Measurements from ENCODE around the gene RIPK1.
"Not testable (repeated sequence)": the region's sequence is repeated elsewhere in the genome, so short reads cannot be mapped to it uniquely, and the experiment has no call there.

The RIPK1 gene

GRCh38 chr6:3053231-3053508 is 15.1 kb upstream of the RIPK1 start:
- Histone ChIP-seq H3K9ac (ENCODE audit: low read length) (peak overlapping the region; percentile 56), H3K27me3 (ENCODE audit: control insufficient read depth, insufficient read depth, low read length) (no peaks in the 10 kb centered on the region), H3K4me1 (ENCODE audit: control insufficient read depth, insufficient read depth, low read length) (peaks cover 6% of the 10 kb centered on the region), H3K36me3 (ENCODE audit: control insufficient read depth, insufficient read depth, low read length) (no peaks in the 10 kb centered on the region), H3K9me3 (ENCODE audit: control insufficient read depth, low read length) (no peaks in the 10 kb centered on the region), H3K4me3 (ENCODE audit: low read length) (peak overlapping the region; percentile 44)

- not testable (repeated sequence) for H3K9ac ChIP-seq (ENCODE audit: low read length); H3K9me3 ChIP-seq (ENCODE audit: control insufficient read depth, low read length); H3K4me1 ChIP-seq (ENCODE audit: control insufficient read depth, insufficient read depth, low read length); H3K27me3 ChIP-seq (ENCODE audit: control insufficient read depth, insufficient read depth, low read length); H3K4me3 ChIP-seq (ENCODE audit: low read length); H3K36me3 ChIP-seq (ENCODE audit: control insufficient read depth, insufficient read depth, low read length)
Observed at GRCh38 chr6:3054229-3055157, 13.8 kb upstream of the RIPK1 start.

GRCh38 chr6:3055158-3055499 is 13.2 kb upstream of the RIPK1 start:
- H3K9me3 ChIP-seq (ENCODE audit: control insufficient read depth, low read length); H3K4me1 ChIP-seq (ENCODE audit: control insufficient read depth, insufficient read depth, low read length); H3K9ac ChIP-seq (ENCODE audit: low read length); H3K4me3 ChIP-seq (ENCODE audit: low read length); H3K36me3 ChIP-seq (ENCODE audit: control insufficient read depth, insufficient read depth, low read length); H3K27me3 ChIP-seq (ENCODE audit: control insufficient read depth, insufficient read depth, low read length): not testable (repeated sequence)

GRCh38 chr6:3057063-3057770 is 11.1 kb upstream of the RIPK1 start:
- Histone ChIP-seq H3K36me3 (ENCODE audit: control insufficient read depth, insufficient read depth, low read length) (no peaks in the 10 kb centered on the region), H3K9me3 (ENCODE audit: control insufficient read depth, low read length) (no peaks in the 10 kb centered on the region), H3K27me3 (ENCODE audit: control insufficient read depth, insufficient read depth, low read length) (no peaks in the 10 kb centered on the region), H3K4me1 (ENCODE audit: control insufficient read depth, insufficient read depth, low read length) (peaks cover 6% of the 10 kb centered on the region), H3K4me3 (ENCODE audit: low read length) (no peak overlapping the region), H3K9ac (ENCODE audit: low read length) (no peak overlapping the region)

GRCh38 chr6:3058957-3059356 is 9.3 kb upstream of the RIPK1 start:
- H3K36me3 ChIP-seq (ENCODE audit: control insufficient read depth, insufficient read depth, low read length): no peaks in the 10 kb centered on the region
- no peaks in the 10 kb centered on the region for H3K27me3 ChIP-seq (ENCODE audit: control insufficient read depth, insufficient read depth, low read length)
- H3K9me3 ChIP-seq (ENCODE audit: control insufficient read depth, low read length): no peaks in the 10 kb centered on the region
- no peak overlapping the region for H3K9ac ChIP-seq (ENCODE audit: low read length)
- H3K4me3 ChIP-seq (ENCODE audit: low read length): no peak overlapping the region
- H3K4me1 ChIP-seq (ENCODE audit: control insufficient read depth, insufficient read depth, low read length): no peaks in the 10 kb centered on the region

GRCh38 chr6:3060092-3060491 is 8.2 kb upstream of the RIPK1 start:
- not testable (repeated sequence) for H3K27me3 ChIP-seq (ENCODE audit: control insufficient read depth, insufficient read depth, low read length); H3K9ac ChIP-seq (ENCODE audit: low read length); H3K36me3 ChIP-seq (ENCODE audit: control insufficient read depth, insufficient read depth, low read length); H3K4me3 ChIP-seq (ENCODE audit: low read length); H3K9me3 ChIP-seq (ENCODE audit: control insufficient read depth, low read length); H3K4me1 ChIP-seq (ENCODE audit: control insufficient read depth, insufficient read depth, low read length)

- Histone ChIP-seq H3K4me3 (ENCODE audit: low read length) (no peak overlapping the region), H3K9me3 (ENCODE audit: control insufficient read depth, low read length) (no peaks in the 10 kb centered on the region), H3K36me3 (ENCODE audit: control insufficient read depth, insufficient read depth, low read length) (no peaks in the 10 kb centered on the region), H3K27me3 (ENCODE audit: control insufficient read depth, insufficient read depth, low read length) (no peaks in the 10 kb centered on the region), H3K9ac (ENCODE audit: low read length) (no peak overlapping the region), H3K4me1 (ENCODE audit: control insufficient read depth, insufficient read depth, low read length) (peaks cover 8% of the 10 kb centered on the region)
Observed at GRCh38 chr6:3061501-3061941, 6.8 kb upstream of the RIPK1 start.

- H3K4me3 ChIP-seq (ENCODE audit: low read length): peak overlapping the region; percentile 38
- H3K27me3 ChIP-seq (ENCODE audit: control insufficient read depth, insufficient read depth, low read length); H3K4me1 ChIP-seq (ENCODE audit: control insufficient read depth, insufficient read depth, low read length); H3K9me3 ChIP-seq (ENCODE audit: control insufficient read depth, low read length); H3K36me3 ChIP-seq (ENCODE audit: control insufficient read depth, insufficient read depth, low read length): not testable (repeated sequence)
- peak overlapping the region; percentile 69 for H3K9ac ChIP-seq (ENCODE audit: low read length)
Observed at GRCh38 chr6:3063340-3063732, 5.0 kb upstream of the RIPK1 start.

- no peaks in the 10 kb centered on the region for H3K9me3 ChIP-seq (ENCODE audit: control insufficient read depth, low read length)
- no peaks in the 10 kb centered on the region for H3K27me3 ChIP-seq (ENCODE audit: control insufficient read depth, insufficient read depth, low read length)
- H3K36me3 ChIP-seq (ENCODE audit: control insufficient read depth, insufficient read depth, low read length): no peaks in the 10 kb centered on the region
- peak overlapping the region; percentile 38 for H3K4me3 ChIP-seq (ENCODE audit: low read length)
- peaks cover 9% of the 10 kb centered on the region for H3K4me1 ChIP-seq (ENCODE audit: control insufficient read depth, insufficient read depth, low read length)
- peak overlapping the region; percentile 69 for H3K9ac ChIP-seq (ENCODE audit: low read length)
Observed at GRCh38 chr6:3063733-3064700, 4.3 kb upstream of the RIPK1 start.

GRCh38 chr6:3071568-3071967 is 3.3 kb downstream of the RIPK1 start:
- Histone ChIP-seq H3K27me3 (ENCODE audit: control insufficient read depth, insufficient read depth, low read length) (no peaks in the 10 kb centered on the region), H3K4me1 (ENCODE audit: control insufficient read depth, insufficient read depth, low read length) (peaks cover 13% of the 10 kb centered on the region), H3K4me3 (ENCODE audit: low read length) (no peak overlapping the region)

GRCh38 chr6:3072798-3073197 is 4.5 kb downstream of the RIPK1 start:
- Histone ChIP-seq H3K36me3 (ENCODE audit: control insufficient read depth, insufficient read depth, low read length) (no peaks in the 10 kb centered on the region), H3K27me3 (ENCODE audit: control insufficient read depth, insufficient read depth, low read length) (no peaks in the 10 kb centered on the region)

More at GRCh38 chr6:3071568-3071967, 3.3 kb downstream of the RIPK1 start:
- no peaks in the 10 kb centered on the region for H3K36me3 ChIP-seq (ENCODE audit: control insufficient read depth, insufficient read depth, low read length)
- no peak overlapping the region for H3K9ac ChIP-seq (ENCODE audit: low read length)
- no peaks in the 10 kb centered on the region for H3K9me3 ChIP-seq (ENCODE audit: control insufficient read depth, low read length)

GRCh38 chr6:3073382-3073781 is 5.1 kb downstream of the RIPK1 start:
- H3K4me1 ChIP-seq (ENCODE audit: control insufficient read depth, insufficient read depth, low read length): peaks cover 13% of the 10 kb centered on the region
- H3K4me3 ChIP-seq (ENCODE audit: low read length): no peak overlapping the region
- no peak overlapping the region for H3K9ac ChIP-seq (ENCODE audit: low read length)
- H3K9me3 ChIP-seq (ENCODE audit: control insufficient read depth, low read length): no peaks in the 10 kb centered on the region
- peaks cover 5% of the 10 kb centered on the region for H3K36me3 ChIP-seq (ENCODE audit: control insufficient read depth, insufficient read depth, low read length)
- no peaks in the 10 kb centered on the region for H3K27me3 ChIP-seq (ENCODE audit: control insufficient read depth, insufficient read depth, low read length)

More at GRCh38 chr6:3072798-3073197, 4.5 kb downstream of the RIPK1 start:
- no peaks in the 10 kb centered on the region for H3K9me3 ChIP-seq (ENCODE audit: control insufficient read depth, low read length)
- no peak overlapping the region for H3K9ac ChIP-seq (ENCODE audit: low read length)
- peaks cover 13% of the 10 kb centered on the region for H3K4me1 ChIP-seq (ENCODE audit: control insufficient read depth, insufficient read depth, low read length)
- no peak overlapping the region for H3K4me3 ChIP-seq (ENCODE audit: low read length)

All from mucosa of stomach (tissue), 1 donor.